Stimulated activated CD4-positive, alpha-beta T cell treated with anti-CD3 and anti-CD28 coated beads, Interleukin-1b, Interleukin-23, amount 100 ng/mL, for 24 hours (primary cell): ENCODE measurements around the gene ALDH1A2.

ENCODE experiments used
- DNase-seq, 4 experiments: peaks; one replicate each; pipeline ENCODE4 v3.0.0-alpha.2; 2020; ENCODE audit warnings: low read depth in 4 of 4, low spot score in 1 of 4

The ALDH1A2 gene

DNA sequence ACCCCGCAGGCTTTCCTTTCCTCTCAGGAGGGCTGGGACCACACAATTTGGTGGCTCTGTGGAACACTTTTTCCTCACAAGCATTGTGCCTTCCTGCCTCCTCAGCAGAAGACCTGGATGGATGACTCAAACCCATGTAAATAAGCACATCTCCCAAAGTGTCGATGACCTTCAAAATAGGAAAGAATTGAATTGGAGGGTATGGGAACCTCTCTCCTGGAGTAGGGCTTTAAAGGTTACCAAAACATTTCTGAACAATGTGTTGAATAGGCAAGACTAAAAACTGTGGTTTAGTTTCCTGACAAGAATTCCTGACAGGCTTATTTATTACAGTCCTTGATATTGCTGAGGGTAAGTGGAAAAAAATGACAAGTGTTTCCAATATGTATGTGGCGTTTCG, 118.2 kb downstream of the ALDH1A2 start:
- DNase-seq, result no peak

DNA sequence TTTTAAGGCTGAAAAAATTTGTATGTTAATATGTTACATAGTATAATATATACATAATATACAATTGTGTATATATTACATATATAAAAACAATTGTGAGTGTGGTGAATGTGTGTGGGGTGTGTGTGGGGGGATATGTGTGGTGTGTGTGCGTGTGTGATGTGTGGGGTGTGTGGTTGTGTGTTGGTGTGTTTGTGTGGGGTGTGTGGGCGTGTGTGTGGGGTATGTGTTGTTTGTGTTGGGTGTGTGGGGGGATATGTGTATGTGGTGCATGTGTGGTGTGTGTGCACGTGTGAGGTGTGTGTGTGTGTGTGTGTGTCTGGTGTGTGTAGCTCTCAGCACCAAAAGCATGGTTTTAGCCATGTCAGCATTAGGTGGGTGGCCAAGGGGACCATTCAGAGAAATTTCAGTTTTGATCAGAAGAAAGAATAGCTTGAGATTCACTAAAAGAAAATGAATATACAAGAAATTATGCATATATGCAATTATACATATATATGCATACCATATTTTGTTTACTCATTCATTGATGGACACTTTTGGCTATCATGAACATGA, 118.9 kb downstream of the ALDH1A2 start:
- no peak for DNase-seq

DNA sequence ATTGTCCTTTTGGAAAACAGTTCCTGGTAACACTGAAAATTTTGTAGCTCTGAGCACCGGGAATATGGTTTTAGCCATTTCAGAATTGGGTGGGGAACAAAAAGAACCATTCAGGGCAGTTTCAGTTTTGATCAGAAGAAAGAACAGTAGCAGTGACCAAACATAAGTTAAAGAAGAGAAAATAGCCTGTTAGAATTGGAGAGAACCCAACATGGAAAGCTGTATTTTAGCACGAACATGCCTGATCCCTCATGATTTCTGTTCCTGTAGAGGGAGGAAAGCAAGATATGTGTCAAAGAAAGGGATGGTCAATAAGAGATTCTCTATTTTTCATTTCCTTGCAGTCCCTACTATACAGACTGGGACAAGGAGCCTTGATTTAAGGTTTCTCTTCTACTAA, 119.9 kb downstream of the ALDH1A2 start:
- no peak for DNase-seq

DNA sequence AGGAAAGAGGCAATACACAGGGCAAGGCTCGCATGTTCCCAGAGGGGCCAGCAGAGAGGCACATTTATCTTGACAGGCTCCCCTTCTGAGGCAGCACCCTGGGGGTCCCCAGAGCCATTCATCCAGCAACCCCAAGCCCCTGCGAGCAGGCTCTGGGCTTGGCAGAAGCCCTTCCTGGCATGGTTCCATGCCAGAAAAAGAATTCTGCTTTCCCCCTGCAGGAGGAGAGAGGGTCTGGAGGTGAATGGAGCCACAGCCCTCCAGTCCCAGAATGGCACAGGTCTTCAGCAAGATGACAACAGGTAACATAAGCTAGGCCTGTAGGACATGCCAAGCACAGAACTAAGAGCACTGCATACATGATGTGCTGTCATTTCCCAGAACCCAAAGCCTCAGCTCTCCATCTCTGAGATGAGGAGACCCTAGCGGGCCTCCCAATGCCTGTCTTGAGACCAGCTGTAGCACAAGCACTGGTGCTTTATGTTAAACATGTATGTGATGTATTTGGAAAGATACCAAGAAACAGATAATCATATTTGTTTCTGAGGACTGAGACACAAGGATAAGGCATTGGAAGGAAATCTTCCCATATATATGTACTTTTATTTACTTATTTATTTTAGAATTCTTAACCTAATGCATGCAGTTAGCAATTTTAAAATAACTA, 121.6 kb downstream of the ALDH1A2 start:
- no peak for DNase-seq

DNA sequence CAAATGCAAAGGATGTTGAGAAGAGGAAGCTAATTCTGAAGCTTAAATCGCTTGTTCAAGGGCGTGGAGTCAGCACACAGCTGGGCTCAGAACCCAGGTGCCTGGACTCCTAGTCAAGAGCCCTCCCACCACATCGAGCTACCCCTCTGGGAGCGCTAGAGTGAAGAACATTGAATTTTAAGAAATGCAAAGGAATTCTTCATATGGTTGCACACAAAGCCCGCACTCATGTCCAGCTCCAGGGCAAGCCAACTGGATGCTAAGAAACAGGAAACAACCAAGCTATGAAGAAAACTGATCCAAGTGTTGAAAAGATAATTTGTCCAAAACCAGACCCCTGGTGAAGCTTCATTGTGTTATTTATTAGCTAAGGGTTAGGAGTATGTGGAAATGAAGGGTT, 122.3 kb downstream of the ALDH1A2 start:
- DNase-seq, result no peak

DNA sequence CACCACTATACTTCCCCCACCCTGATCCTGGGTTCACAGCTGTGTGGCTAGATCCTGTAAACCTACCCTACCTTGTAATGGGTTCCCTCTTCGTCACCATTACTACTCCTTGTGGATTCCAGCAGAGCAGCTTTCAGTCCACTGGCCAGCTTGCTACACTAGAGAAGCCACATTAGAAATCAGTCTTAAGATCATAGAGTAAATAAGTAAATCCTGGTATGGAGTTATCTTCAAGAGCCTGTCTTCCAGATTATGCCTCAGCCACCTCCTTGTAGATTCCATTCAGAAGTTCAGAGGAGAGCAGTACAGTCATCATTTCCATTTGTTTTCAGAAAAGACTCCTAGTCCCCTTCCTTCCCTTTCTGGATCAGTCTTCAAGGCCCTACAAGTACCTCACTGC, 123.7 kb downstream of the ALDH1A2 start:
- DNase-seq, result no peak

DNA sequence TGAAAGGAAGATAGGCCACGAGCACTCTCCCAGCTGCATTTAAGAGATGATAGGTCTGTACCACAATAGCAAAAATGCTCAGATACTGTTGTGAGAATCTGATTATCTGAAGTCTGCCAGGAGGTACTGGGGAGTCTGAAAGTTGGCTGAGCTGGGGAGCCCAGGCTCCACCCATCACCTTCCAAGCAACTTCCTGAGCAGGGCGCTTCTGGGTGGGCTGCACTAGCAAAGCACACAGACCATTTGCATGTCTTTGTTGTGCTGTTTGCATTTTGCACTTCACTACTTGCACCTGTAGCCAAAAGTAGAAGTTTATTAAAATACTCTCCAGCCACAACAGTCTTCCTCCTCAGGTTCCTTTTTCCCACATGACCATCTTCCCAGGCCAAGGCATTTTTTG, 133.2 kb downstream of the ALDH1A2 start:
- no peak for DNase-seq

DNA sequence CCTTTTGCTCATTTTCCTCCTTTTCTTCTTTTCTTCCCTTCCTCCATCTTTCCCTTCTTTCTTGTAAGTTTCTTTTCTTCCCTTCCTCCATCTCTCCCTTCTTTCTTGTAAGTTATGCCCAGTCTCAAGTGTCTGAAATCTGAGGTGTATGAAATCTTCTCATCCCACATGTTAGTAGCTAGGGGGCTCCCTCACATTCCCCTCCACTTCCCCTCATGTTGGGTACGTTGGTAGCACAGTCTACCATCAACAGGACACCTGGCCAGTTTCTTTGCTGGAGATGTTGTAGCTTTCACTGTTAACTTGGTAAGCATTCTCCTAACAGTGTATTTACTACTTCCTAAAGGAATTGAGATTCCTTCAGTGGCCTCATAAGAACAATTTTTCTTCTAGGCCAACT, 133.9 kb downstream of the ALDH1A2 start:
- DNase-seq, result no peak

DNA sequence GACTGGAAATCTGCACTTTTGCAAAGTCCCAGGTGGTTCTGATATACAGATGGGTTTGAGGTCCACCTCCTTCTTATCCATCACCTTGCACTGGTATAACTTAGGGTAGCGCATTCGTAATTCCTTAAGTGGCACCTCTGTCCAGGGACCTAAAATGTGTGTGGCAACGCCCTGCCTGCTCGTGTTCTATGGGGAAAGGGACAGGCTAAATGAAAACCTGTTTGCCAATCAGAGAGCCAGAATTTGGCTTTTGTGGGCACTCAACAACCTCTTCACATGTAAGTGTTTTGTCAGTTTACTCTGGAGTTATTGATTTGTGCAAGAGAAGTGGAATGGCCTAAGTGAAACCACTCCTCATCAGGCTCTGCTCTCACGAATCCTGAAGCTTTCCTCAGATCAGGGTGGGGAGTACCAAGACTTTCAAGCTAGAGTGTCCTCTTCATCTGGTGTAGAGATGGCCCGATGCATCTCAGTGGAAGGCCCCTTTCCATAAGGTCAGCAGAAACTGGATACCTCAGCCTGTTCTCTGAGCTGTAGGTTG, 138.3 kb downstream of the ALDH1A2 start:
- no peak for DNase-seq

DNA sequence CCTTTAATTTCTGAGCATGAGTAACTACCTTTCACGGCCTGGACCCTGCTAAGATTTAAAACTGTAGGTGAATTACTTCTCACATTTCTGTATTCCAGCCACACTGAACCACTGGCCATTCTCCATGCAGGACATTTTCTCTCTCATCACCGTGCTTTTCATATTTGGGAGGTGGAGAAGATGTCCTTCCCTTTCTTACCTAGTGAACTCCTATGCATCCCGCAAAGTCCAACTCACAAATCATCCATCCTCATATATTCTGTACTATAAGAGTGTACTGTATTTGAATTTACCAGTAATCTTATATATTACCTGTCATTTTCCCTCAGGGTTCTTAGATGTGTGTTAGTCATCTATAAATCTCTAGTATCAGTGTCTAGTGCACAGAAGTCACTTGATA, 139.9 kb downstream of the ALDH1A2 start:
- no peak for DNase-seq

DNA sequence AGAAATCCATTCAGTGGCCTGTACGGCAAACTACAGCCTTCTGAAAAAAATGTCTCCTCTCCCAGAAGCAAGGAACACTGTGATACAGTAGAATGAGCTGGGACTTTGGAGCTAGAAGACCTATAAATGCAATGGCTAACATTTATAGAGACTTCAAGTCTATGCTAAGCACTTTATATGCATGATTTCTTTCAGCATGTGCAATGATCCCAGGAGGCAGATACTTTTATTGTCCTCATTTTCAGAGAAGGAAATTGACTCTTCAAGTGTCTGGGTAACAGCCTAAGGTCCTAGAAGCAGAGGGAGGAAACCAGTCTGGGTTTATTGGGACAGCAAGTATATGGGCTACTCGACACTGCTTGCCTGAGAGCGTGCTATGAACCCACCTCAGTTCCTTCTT, 140.9 kb downstream of the ALDH1A2 start:
- no peak for DNase-seq

DNA sequence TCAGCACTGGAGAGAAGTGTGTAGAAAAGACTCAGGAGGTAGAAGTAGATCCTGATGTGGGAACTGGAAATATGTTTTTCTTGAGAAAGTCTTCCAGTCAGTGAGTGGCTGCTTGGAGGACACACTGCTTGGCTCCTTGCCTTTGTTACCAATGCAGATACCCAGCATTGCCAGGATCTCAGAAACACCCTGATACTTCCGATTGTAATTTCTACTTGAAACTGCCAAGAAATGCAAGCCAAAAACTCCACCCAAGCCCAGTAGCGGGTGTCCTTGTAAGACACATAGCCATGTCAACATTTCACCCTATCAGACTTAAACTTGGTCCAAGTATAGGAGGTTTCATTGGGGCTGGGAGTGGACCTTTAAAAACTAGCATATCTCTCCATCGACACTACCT, 141.8 kb downstream of the ALDH1A2 start:
- DNase-seq, result no peak

DNA sequence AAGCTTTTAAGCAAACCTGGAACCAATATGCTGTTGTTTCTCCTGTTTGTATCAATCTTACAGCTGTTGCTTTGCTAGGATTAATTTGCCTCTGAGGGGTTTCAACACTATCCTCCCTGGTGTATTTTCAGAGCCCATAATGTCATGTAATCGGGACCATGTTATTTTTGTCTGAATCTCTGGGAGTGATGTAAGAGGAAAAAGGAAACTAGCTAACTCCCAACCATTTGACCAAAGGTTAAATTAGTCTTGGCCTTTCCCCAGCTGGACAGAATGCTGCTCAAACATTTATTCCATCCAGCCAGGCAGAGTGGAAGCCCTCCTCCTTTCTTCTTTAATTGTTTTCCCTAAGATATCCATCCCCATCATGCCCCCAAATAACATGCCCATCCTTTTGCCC, 142.2 kb downstream of the ALDH1A2 start:
- no peak for DNase-seq

DNA sequence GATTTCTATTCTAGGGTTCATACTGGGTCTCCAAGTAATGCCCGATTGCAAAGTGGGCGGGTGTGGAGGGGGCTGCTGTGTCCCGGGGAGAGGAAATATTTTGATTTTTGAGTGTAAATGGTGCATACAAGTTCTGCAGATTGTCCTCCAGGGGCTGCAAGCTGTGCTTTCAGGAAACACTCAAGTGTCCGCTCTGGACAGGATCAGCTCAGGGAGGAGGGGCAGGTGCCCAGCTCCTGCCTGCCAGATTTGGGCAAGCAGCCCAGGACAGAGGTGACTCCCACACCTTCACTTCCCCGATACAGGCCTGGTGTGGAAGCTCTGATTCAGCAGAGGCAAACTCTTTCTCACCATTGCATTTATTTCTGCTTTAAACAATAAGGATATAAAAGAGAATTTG, 142.7 kb downstream of the ALDH1A2 start:
- DNase-seq, result no peak

DNA sequence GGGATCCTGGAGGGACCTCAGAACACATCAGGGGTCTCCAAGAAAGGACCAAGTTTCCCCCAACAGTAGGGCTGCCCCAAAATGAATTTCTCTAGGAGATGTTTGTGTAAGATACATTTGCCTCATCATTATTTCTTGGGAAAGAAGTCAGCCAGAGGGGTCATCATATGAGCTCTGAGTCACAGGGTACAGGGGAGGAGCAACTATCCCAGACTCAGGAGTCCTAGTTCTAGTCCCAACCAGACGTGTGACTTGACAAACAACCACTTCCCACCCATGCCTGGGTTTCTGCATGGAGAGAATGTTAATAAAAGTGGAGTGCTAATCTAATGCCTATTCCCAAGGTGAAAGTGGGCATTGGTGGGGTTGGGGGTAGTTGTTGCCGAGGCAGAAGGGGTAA, 144.1 kb downstream of the ALDH1A2 start:
- DNase-seq, result no peak

DNA sequence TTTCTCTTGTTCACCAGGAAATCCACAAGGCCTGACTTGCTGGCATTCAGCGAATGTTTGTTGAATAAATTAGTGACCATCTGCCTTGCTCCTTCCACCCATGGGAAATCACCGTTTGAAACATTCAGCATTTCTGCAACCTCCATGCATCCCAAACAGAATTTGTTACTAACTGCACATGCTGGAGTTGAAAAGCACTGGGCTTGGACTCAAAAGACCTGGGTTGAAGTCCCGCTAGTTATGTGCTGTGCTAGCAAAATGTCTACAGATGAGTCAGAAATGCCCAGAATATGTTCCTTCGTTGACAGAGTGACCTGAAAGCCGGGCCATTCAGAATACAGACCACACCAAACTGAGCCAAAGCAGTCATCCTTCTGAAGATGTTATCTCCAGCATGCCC, 144.6 kb downstream of the ALDH1A2 start:
- no peak for DNase-seq

DNA sequence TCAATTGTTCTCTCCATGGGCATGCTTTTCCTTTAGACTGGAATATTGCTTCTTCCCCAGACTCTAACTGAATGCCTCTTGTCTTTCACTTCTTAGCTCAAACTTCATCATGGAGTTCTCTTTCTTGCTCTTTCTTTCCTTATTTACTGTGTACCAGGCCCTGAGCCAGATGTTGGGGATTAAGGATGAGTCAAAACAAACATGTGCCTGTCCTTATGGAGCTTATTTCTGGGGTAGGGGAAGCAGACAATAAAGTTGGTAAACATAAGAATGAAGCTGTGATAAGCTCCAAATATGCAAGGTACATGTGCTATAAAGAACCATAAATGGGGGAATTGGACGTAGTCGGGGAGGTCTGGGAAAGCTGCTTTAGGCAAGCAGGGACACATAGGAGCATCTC, 145.8 kb downstream of the ALDH1A2 start:
- DNase-seq, result no peak

DNA sequence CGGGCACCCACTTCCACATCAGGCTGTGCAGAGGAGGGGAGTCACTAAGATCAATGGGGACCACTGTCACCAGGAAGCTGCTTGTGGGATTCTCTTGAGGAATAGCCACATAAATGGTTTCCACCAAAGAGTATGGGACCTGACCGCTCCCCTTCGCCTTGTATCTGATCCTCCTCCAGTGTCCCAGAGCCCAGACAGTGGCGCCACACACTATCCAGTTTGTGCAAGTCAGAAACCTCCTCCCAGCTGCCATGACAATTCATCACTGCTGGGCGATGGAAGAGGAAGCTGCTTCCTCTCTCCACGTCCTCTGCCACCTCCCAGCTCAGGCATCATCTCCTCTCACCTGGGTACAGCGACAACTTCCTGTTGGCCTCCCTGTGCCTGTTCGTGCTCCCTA, 147.5 kb downstream of the ALDH1A2 start:
- no peak for DNase-seq

DNA sequence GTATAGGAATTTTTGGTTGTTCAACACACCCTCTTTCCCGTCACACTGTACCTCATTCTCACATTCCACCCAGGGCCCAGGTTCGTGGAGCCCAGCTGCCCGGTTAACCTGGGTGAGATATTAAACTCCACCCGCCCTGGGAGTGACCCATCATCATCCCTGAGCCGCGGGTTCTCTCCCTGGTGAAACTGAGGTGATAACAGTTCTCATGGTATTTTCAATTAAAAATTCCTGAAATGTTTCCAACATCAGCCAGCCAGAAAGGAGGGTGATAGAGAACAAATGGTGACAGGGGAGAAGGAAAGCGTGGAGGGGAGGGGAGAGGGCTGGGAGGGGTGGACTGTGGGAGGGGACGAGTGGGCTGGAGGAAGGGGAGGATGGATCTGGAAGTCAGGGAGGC, 148.8 kb downstream of the ALDH1A2 start:
- no peak for DNase-seq

DNA sequence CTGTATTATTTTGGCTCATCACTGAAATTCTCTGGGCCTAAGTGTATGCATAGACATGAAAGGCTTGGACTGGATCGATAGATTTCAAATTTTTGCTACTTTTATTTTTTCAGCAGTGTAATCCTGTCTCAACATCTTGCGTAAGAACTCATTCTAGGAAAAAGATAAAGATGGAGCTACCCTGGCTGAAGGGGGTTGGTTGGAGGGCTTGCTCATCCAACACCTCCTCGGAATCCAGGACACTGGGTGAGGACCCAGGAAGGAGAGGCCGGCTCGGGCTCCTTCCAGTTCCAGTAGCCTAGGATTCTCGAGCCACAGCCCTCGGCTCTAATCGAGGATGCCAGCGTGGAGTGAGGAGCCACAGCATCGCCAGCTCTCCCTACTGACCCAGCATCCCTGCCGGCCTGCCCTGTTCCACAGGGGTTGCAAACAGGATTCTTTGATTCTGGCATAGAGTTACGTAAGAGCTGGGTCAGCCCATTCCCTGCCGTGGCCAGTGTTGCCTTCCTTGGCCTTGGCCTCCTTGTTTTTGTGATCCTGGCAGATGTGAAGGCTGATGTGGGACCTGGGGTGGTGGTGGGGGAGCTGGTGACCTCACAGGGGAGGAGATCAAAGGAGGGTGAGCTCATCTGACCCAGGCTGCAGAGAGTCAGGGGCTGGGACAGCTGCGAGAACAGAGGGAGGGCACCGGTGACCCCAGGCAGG, 149.5 kb downstream of the ALDH1A2 start:
- DNase-seq, result no peak

DNA sequence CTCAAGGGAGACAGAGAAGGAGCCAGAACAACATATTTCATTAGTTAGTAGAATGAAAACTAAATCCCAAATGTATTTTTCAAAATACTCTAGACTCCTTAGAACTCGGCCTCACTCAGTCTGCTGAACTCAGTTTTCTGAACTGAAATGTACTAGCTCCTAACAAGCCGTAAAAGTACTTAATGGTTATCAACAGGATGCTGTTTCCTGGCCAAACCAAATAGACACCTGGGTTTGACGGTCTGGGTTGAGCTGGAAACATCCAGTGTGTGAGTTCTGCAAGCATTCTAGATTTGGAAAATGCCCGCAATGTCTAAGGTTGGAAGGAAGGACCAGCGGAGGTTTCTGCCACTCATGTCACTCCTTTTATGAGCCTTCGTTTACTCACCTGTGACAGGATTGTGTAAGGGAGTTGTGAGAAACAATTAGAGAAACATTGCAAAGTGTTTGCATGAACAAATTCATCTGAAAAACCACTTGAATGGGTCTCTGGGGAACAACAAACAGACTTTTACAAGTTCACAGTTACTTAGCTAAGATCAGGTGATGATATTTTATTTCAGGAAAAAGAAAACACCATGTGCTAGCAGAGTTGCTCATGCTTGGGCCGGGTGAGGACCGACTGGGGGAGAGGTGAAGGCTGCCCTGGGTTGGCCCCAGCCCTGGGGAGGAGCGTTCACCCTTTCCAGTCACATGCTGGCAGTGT, 151.0 kb downstream of the ALDH1A2 start:
- no peak for DNase-seq

DNA sequence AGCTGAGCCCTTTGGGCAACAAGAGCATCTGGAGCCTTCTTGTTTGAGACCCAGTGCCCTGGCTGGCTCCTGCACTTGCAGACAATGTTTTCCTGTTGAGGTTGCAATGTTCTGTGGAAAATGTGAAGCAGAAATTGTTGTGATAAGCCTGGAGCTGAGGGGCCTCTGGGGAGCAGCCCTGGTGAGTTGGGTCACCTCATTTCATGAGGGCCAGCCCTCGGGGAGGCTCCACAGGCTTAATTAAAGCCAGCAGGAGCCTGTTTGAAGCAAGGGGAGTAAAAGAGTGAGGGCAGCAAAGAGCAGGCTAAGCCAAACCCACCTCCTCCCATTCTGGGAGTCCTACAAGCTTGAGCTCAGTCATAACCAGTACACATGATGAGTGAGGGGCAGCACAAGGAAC, 154.3 kb downstream of the ALDH1A2 start:
- DNase-seq, result no peak
